Cardiac muscle cell (in vitro differentiated cells and primary cell): Measurements from ENCODE around the gene ADH5. TPM values are rescaled to one million over a fixed set of nuclear protein-coding genes. Genes with fewer than 3 reads are reported as not detected.
"Not testable (repeated sequence)": the region's sequence is repeated elsewhere in the genome, so short reads cannot be mapped to it uniquely, and the experiment has no call there.

Experiments used
- DNase-seq, 2 donors: peaks; one replicate each; pipeline versions ENCODE4 v3.0.0 to v3.0.0-alpha.2; 2010 to 2017; ENCODE audit warnings: low read depth in 1 of 2, low spot score in 1 of 2
- H3K27ac ChIP-seq: fragments of 200-600 bp; sonication (generic); 2 replicates; pipeline ENCODE4 v1.5.1; 2016
- H3K27me3 ChIP-seq: fragments of 200-600 bp; sonication (generic); 2 replicates; pipeline ENCODE4 v1.6.0; 2016; ENCODE audit warnings: control low read depth
- H3K36me3 ChIP-seq: fragments of 200-600 bp; sonication (generic); 2 replicates; pipeline ENCODE4 v1.5.1; 2016; ENCODE audit warnings: control low read depth
- H3K4me1 ChIP-seq: fragments of 200-600 bp; sonication (generic); 2 replicates; pipeline ENCODE4 v1.8.1; 2017; ENCODE audit warnings: low read depth, mild to moderate bottlenecking, mixed run types
- H3K4me3 ChIP-seq: fragments of 200-600 bp; sonication (generic); 2 replicates; pipeline ENCODE4 v1.5.1; 2016; ENCODE audit warnings: mild to moderate bottlenecking
- H3K9me3 ChIP-seq: fragments of 200-600 bp; sonication (generic); 2 replicates; pipeline ENCODE4 v1.5.1; 2017; ENCODE audit warnings: low read depth, mild to moderate bottlenecking, control low read depth
- CTCF ChIP-seq: IDR thresholded peaks from 2 replicates; pipeline ENCODE4 v1.5.1; 2012; ENCODE audit warnings: low read depth, mild to moderate bottlenecking, low read length
- polyA plus RNA-seq: library from polyadenylated mRNA; unstranded; fragments of >200 nt; fragmentation: Nextera tagmentation; extraction: Ambion mirVana; gene quantifications from 2 replicates; pipeline ENCODE4 v1.2.1, GENCODE V29; 2016
- total RNA-seq: library from RNA; depleted of rRNA; stranded (reverse); fragments of >200 nt; gene quantifications from 2 replicates; pipeline ENCODE4 v1.2.3, GENCODE V29; 2016

ADH5 gene
- total and polyA plus RNA-seq, 2 experiments from 2014 or later, result 148 to 177 TPM

DNA sequence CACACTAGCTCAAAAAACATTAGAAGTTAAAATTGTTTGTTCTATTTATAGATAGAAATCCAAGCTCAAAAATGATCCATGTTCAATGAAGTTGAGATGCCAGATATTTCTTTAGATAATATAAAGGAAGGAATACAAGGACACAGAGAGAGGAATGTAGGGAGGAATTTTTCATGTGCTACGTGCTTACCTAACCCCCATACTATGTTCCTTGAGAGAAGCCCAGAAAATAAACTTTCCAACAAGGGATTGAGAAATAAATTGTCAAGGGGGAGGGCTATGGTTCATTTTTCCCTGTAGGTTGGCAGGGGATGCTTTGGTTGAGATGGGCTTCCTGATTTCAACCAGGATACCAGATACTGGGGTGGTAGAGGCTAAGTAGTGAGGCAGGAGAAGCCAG, 15.6 kb upstream of the ADH5 start:
- Histone ChIP-seq H3K27ac (no peak overlapping the region), H3K4me1 (no peaks in the 10 kb centered on the region), H3K4me3 (no peak overlapping the region), H3K36me3 (no peaks in the 10 kb centered on the region), H3K9me3 (no peaks in the 10 kb centered on the region), H3K27me3 (no peaks in the 10 kb centered on the region)
- no peak for DNase-seq
- no peak for TF ChIP-seq CTCF

GRCh38 chr4:99103166-99103565, 14.6 kb upstream of the ADH5 start:
- no peak for TF ChIP-seq CTCF
- H3K27ac ChIP-seq, result no peak overlapping the region
- no peaks in the 10 kb centered on the region for H3K36me3 ChIP-seq
- H3K27me3 ChIP-seq, result no peaks in the 10 kb centered on the region
- H3K9me3 ChIP-seq, result no peaks in the 10 kb centered on the region
- no peak overlapping the region for H3K4me3 ChIP-seq
- DNase-seq, result no peak
- no peaks in the 10 kb centered on the region for H3K4me1 ChIP-seq

DNA sequence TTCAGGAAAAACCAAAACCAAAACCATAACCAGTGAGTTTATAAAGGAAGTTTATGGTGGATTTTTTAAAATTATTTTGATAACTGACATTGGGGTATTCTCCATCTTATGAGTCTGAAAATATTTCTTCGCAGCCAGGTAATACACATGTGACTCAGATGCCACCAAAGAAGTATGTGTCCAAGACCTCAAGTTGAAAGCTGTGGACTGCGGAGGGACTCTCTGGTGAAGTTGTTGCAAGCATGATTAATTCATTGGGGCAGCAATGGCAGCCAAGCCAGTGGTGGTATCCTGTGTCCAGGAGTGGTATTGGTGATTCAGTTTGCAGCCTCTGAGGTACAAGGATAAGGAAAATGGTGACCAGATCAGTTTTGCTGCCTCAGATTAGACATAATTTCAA, 14.0 kb upstream of the ADH5 start:
- TF ChIP-seq CTCF, result no peak
- no peak overlapping the region for H3K4me3 ChIP-seq
- no peak for DNase-seq
- no peaks in the 10 kb centered on the region for H3K36me3 ChIP-seq
- no peak overlapping the region for H3K27ac ChIP-seq
- H3K27me3 ChIP-seq, result no peaks in the 10 kb centered on the region
- H3K9me3 ChIP-seq, result no peaks in the 10 kb centered on the region
- no peaks in the 10 kb centered on the region for H3K4me1 ChIP-seq

GRCh38 chr4:99100876-99101275, 12.3 kb upstream of the ADH5 start:
- H3K4me1 ChIP-seq, result no peaks in the 10 kb centered on the region
- DNase-seq, result no peak
- no peak overlapping the region for H3K27ac ChIP-seq
- no peak overlapping the region for H3K4me3 ChIP-seq
- no peaks in the 10 kb centered on the region for H3K9me3 ChIP-seq
- H3K36me3 ChIP-seq, result no peaks in the 10 kb centered on the region
- H3K27me3 ChIP-seq, result no peaks in the 10 kb centered on the region
- TF ChIP-seq CTCF, result no peak

DNA sequence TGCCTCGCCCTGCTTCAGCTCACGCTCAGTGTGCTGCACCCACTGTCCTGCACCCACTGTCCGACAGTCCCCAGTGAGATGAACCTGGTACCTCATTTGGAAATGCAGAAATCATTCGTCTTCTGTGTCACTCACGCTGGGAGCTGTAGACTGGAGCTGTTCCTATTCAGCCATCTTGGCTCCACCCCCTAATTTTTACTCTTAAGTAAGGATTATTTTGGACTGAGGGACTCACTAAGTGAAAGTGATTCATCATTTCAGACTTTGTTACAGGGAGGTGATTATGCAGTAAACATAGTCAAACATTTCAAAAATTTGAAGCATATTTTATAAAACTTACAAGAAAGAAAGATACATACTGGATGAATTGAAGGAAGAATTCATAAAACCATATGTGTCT, 11.2 kb upstream of the ADH5 start:
- not testable (repeated sequence) for DNase-seq, H3K27ac ChIP-seq, H3K36me3 ChIP-seq, H3K9me3 ChIP-seq, H3K4me3 ChIP-seq, H3K4me1 ChIP-seq, H3K27me3 ChIP-seq

DNA sequence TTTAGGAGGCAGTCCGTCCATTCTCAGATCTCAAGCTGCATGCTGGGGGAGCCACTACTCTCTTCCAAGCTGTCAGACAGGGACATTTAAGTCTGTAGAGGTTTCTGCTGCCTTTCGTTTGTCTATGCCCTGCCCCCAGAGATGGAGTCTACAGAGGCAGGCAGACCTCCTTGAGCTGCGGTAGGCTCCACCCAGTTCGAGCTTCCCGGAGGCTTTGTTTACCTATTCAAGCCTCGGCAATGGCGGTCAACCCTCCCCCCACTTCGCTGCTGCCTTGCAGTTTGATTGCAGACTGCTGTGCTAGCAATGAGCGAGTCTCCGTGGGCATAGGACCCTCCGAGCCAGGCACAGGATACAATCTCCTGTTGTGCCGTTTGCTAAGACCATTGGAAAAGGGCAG, 10.7 kb upstream of the ADH5 start:
- DNase-seq, result no peak
- H3K9me3 ChIP-seq, result no peaks in the 10 kb centered on the region
- no peaks in the 10 kb centered on the region for H3K4me1 ChIP-seq
- H3K36me3 ChIP-seq, result no peaks in the 10 kb centered on the region
- no peaks in the 10 kb centered on the region for H3K27me3 ChIP-seq
- H3K4me3 ChIP-seq, result no peak overlapping the region
- TF ChIP-seq CTCF, result no peak
- H3K27ac ChIP-seq, result no peak overlapping the region

DNA sequence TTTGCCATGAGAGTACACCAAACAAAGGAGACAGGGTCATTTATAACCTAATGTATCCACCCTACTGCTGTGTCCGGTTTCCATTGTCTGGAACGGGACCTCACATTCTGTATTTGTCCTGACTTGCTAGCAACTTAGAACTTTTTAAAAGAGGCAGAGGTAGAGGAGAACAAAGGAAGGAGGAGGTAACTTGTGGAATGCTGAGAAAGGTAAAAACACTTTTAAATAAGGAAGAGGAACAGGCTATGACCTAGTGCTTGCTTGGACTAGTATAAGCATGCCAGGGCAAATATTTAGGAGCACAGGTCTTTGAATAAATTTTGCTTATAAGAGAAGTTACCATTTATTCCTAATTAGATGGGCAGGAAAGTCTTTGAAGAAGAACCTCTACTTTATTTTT, 3.3 kb upstream of the ADH5 start:
- not testable (repeated sequence) for H3K36me3 ChIP-seq, H3K27ac ChIP-seq, H3K4me3 ChIP-seq

More for the DNA sequence above, 3.3 kb upstream of the ADH5 start:
- H3K9me3 ChIP-seq, H3K27me3 ChIP-seq, DNase-seq: not testable (repeated sequence)
- H3K4me1 ChIP-seq, result peaks cover 18% of the 10 kb centered on the region
